K562 (cell line): Measurements from ENCODE around the gene IPO11. TPM values are rescaled to one million over a fixed set of nuclear protein-coding genes. Genes with fewer than 3 reads are reported as not detected.

Experiments
- ATAC-seq: fragments of 200-7000 bp; cut with Tn5 transposase; 3 replicates; pipeline ENCODE4 v1.9.1; 2020; ENCODE audit warnings: moderate library complexity
- BruUV-seq: library from RNA; stranded (reverse); fragments of 400-500 nt; replicated peaks from 2 replicates; lab custom pipeline; 2021; lab: Mats Ljungman, UMichigan
- CTCF ChIA-PET: fragments of 300-600 bp; formaldehyde crosslinking; extraction: SDS; loops from one replicate; lab custom pipeline; 2021; ENCODE audit warnings: low intra/inter-chr PET ratio; lab: Yijun Ruan, JAX
- POLR2A ChIA-PET: fragments of 300-600, 350-650 bp; sonication (Branson Sonifier 250); formaldehyde crosslinking; extraction: SDS; loops from one replicate; lab custom pipeline; 2021; ENCODE audit warnings: antibody characterized with exemption, inconsistent platforms; lab: Yijun Ruan, JAX
- DNase-seq, 4 experiments: peaks; one replicate each; pipeline versions ENCODE4 v3.0.0 to v3.0.0-alpha.2; 2011 to 2018; ENCODE audit warnings: low spot score in 3 of 4, mixed read lengths in 3 of 4; ENCODE audit errors: extremely low read depth in 1 of 4
- FAIRE-seq: peaks from 2 replicates; lab custom pipeline; 2011; peaks lifted over from hg19 to GRCh38; lab: Jason Lieb, UNC
- H2AFZ ChIP-seq: 2 replicates; pipeline ENCODE4 v1.6.0; 2011; ENCODE audit warnings: low read depth, low read length, control low read depth, inconsistent platforms
- H3K27ac ChIP-seq: fragments of 200-600 bp; 3 replicates; pipeline ENCODE4 v1.8.0; 2011; ENCODE audit warnings: low read depth, mild to moderate bottlenecking, control low read depth, inconsistent platforms, low read length, moderate library complexity, mixed read lengths; ENCODE audit errors: extremely low read depth
- H3K27me3 ChIP-seq, 2 experiments: fragments of 300-600 bp in 1 of 2; 2 replicates in 1 of 2; 3 replicates in 1 of 2; pipeline versions ENCODE4 v1.6.0 to v1.8.0; 2011; ENCODE audit warnings: inconsistent platforms in 2 of 2, low read length in 2 of 2, mild to moderate bottlenecking in 1 of 2, mixed read lengths in 1 of 2, moderate library complexity in 1 of 2; ENCODE audit not compliant: control insufficient read depth in 2 of 2, insufficient read depth in 2 of 2
- H3K36me3 ChIP-seq: fragments of 300-600 bp; 3 replicates; pipeline ENCODE4 v1.8.0; 2011; ENCODE audit warnings: mild to moderate bottlenecking, low read length, inconsistent platforms; ENCODE audit not compliant: control insufficient read depth, insufficient read depth
- H3K4me1 ChIP-seq, 2 experiments: fragments of 200-600 bp in 1 of 2; replicated peaks in 1 of 2; 2 replicates in 1 of 2; 3 replicates in 1 of 2; pipeline versions ENCODE4 v1.5.1 to v1.8.0; 2011; ENCODE audit warnings: inconsistent platforms in 2 of 2, low read length in 2 of 2, mild to moderate bottlenecking in 1 of 2, mixed read lengths in 1 of 2, moderate library complexity in 1 of 2; ENCODE audit not compliant: control insufficient read depth in 2 of 2, insufficient read depth in 2 of 2
- H3K4me2 ChIP-seq: 2 replicates; pipeline ENCODE4 v1.6.1; 2011; ENCODE audit warnings: low read length, control low read depth, inconsistent platforms, mixed read lengths; ENCODE audit not compliant: insufficient read depth
- H3K4me3 ChIP-seq: fragments of 200-600 bp; sonication (generic), shearing (Covaris generic); 2 replicates; pipeline ENCODE4 v1.5.1; 2016; ENCODE audit warnings: control low read depth, inconsistent platforms
- H3K79me2 ChIP-seq: fragments of 200-600 bp; 3 replicates; pipeline ENCODE4 v1.8.0; 2011; ENCODE audit warnings: low read length, inconsistent platforms; ENCODE audit not compliant: control insufficient read depth, insufficient read depth
- H3K9ac ChIP-seq, 2 experiments: 2 replicates each; pipeline versions ENCODE4 v1.6.0 to v1.6.1; 2011; ENCODE audit warnings: low read depth in 2 of 2, low read length in 2 of 2, control low read depth in 1 of 2, inconsistent platforms in 1 of 2, mild to moderate bottlenecking in 1 of 2, mixed read lengths in 1 of 2; ENCODE audit not compliant: insufficient read depth in 1 of 2
- H3K9me1 ChIP-seq: one replicate; pipeline ENCODE4 v1.6.0; 2011; ENCODE audit warnings: inconsistent platforms, mild to moderate bottlenecking, low read length, moderate library complexity; ENCODE audit not compliant: control insufficient read depth, insufficient read depth
- H3K9me3 ChIP-seq: replicated peaks from 2 replicates; pipeline ENCODE4 v1.5.1; 2011; ENCODE audit warnings: low read depth, low read length, inconsistent platforms; ENCODE audit not compliant: control insufficient read depth, insufficient read depth
- H4K20me1 ChIP-seq: replicated peaks from 2 replicates; pipeline ENCODE4 v1.6.1; 2011; ENCODE audit warnings: low read length, inconsistent platforms, mixed read lengths; ENCODE audit not compliant: control insufficient read depth, insufficient read depth
- CCNT2 ChIP-seq: IDR thresholded peaks from 2 replicates; pipeline ENCODE4 v1.6.1; 2011; ENCODE audit warnings: borderline replicate concordance, low read depth, mild to moderate bottlenecking, moderate library complexity, mixed read lengths, low read length; ENCODE audit not compliant: insufficient read length; ENCODE audit errors: extremely low read depth
- EP300 ChIP-seq: IDR thresholded peaks from 2 replicates; pipeline ENCODE4 v1.6.1; 2012; ENCODE audit warnings: low read length, improper control_type of control experiment
- ETV5 ChIP-seq: sonication (generic); formaldehyde crosslinking; IDR thresholded peaks from 2 replicates; pipeline ENCODE4 v1.4.0; 2020; ENCODE audit warnings: low read depth, mild to moderate bottlenecking, missing genetic modification reagents
- KAT7 ChIP-seq: sonication (generic); formaldehyde crosslinking; IDR thresholded peaks from 2 replicates; pipeline ENCODE4 v1.8.0; 2022; ENCODE audit warnings: missing genetic modification reagents, mild to moderate bottlenecking, borderline replicate concordance
- KDM5B ChIP-seq: fragments of 200-600 bp; sonication (generic); IDR thresholded peaks from 2 replicates; pipeline ENCODE4 v1.6.1; 2012; ENCODE audit warnings: low read depth, mild to moderate bottlenecking, moderate library complexity, low read length, control low read depth, inconsistent platforms; ENCODE audit not compliant: insufficient replicate concordance
- KLF13 ChIP-seq: fragments of 450-650 bp; IDR thresholded peaks from 2 replicates; pipeline ENCODE4 v1.6.1; 2016; ENCODE audit warnings: missing genetic modification characterization, low read depth, mild to moderate bottlenecking, missing compliant biosample characterization, moderate library complexity, borderline replicate concordance
- MIER1 ChIP-seq: fragments of 450-650 bp; IDR thresholded peaks from 2 replicates; pipeline ENCODE4 v1.6.1; 2016; ENCODE audit warnings: antibody characterized with exemption, mild to moderate bottlenecking, low read depth
- NCOA6 ChIP-seq: fragments of 450-650 bp; IDR thresholded peaks from 2 replicates; pipeline ENCODE4 v1.6.1; 2017; ENCODE audit warnings: mild to moderate bottlenecking
- NR2F6 ChIP-seq: fragments of 450-650 bp; formaldehyde crosslinking; IDR thresholded peaks from 2 replicates; pipeline ENCODE4 v1.4.0; 2020; ENCODE audit warnings: mild to moderate bottlenecking
- SMARCA5 ChIP-seq: fragments of 450-650 bp; IDR thresholded peaks from 2 replicates; pipeline ENCODE4 v1.6.1; 2016
- ZNF717 ChIP-seq: fragments of 250-450 bp; sonication (Bioruptor Pico); IDR thresholded peaks from 2 replicates; pipeline ENCODE4 v1.5.0; 2021
- ZNF79 ChIP-seq: fragments of 250-450 bp; sonication (Bioruptor Pico); IDR thresholded peaks from 2 replicates; pipeline ENCODE4 v1.4.0; 2020; ENCODE audit warnings: low read depth, mild to moderate bottlenecking, moderate library complexity
- WGBS: fragments of 100-300 bp; shearing (Covaris generic); methylation state at CpG from one replicate; pipeline ENCODE4 v1.1.6; 2016; ENCODE audit warnings: low coverage, mixed read lengths; ENCODE audit not compliant: insufficient coverage; ENCODE audit errors: missing lambda C conversion rate; 5-methylcytosine and 5-hydroxymethylcytosine counted together
- in situ Hi-C: fragments of 300-500 bp; cut with MboI; formaldehyde crosslinking; loops from 4 replicates; pipeline ENCODE4 v1.15.0; 2018; ENCODE audit warnings: inconsistent platforms, mixed read lengths
- intact Hi-C: fragments of 100-400 bp; cut with micrococcal nuclease; formaldehyde crosslinking; loops from 2 replicates; pipeline ENCODE4 v1.14.2; 2022
- polyA plus RNA-seq, 8 experiments: library from polyadenylated mRNA; depleted of rRNA in 4 of 8; stranded (reverse) in 5 of 8; unstranded in 3 of 8; fragments of >200 nt; fragmentation: Nextera tagmentation in 2 of 8; fragmentation: Illumina TruSeq in 1 of 8; extraction: Ambion mirVana in 2 of 8; extraction: Trizol in 1 of 8; gene quantifications; 2 replicates each; pipeline versions ENCODE4 v1.2.1 to v1.2.3, GENCODE V29; 2011 to 2014; ENCODE audit warnings: inconsistent platforms in 1 of 8, missing spikeins in 1 of 8
- total RNA-seq, 7 experiments: library from RNA; depleted of rRNA in 6 of 7; stranded (reverse); fragments of >200 nt in 6 of 7; fragmentation: Illumina TruSeq in 2 of 7; extraction: Trizol in 2 of 7; gene quantifications; 2 replicates each; pipeline versions ENCODE4 v1.2.1 to v1.2.3, GENCODE V29; 2011 to 2021; ENCODE audit warnings: low replicate concordance in 1 of 7
- TF ChIP-seq, protein P1 (sequence below): fragments of 450-650 bp; formaldehyde crosslinking; IDR thresholded peaks from 2 replicates; pipeline ENCODE4 v1.4.0; 2022; ENCODE audit warnings: mild to moderate bottlenecking, moderate library complexity
- TF ChIP-seq, protein P2 (sequence below), 2 experiments: fragments of 450-650 bp; conservative IDR thresholded peaks; 2 replicates each; pipeline ENCODE4 v1.6.1; 2017; ENCODE audit warnings: mild to moderate bottlenecking in 2 of 2, moderate library complexity in 2 of 2
- TF ChIP-seq, protein P3 (sequence below): sonication (generic); IDR thresholded peaks from 2 replicates; pipeline ENCODE4 v1.6.1; 2016

The IPO11 gene
- total and polyA plus RNA-seq, 9 of the 15 experiments (the other 6 are each of a cell fraction or from before 2014, with no cell fraction given): 38.7 to 96.0 (median 70.9) TPM

GRCh38 chr5:62496876-62497275 is 84.3 kb downstream of the IPO11 start:
- TF ChIP-seq KAT7 (CRISPR knock-in tag): no peak
- TF ChIP-seq MIER1: no peak
- no peak for TF ChIP-seq CCNT2
- TF ChIP-seq ZNF79 (CRISPR knock-in tag): no peak
- no peak for TF ChIP-seq SMARCA5
- TF ChIP-seq, protein P1, sequence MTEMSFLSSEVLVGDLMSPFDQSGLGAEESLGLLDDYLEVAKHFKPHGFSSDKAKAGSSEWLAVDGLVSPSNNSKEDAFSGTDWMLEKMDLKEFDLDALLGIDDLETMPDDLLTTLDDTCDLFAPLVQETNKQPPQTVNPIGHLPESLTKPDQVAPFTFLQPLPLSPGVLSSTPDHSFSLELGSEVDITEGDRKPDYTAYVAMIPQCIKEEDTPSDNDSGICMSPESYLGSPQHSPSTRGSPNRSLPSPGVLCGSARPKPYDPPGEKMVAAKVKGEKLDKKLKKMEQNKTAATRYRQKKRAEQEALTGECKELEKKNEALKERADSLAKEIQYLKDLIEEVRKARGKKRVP (CRISPR knock-in tag): no peak
- TF ChIP-seq, protein P2, sequence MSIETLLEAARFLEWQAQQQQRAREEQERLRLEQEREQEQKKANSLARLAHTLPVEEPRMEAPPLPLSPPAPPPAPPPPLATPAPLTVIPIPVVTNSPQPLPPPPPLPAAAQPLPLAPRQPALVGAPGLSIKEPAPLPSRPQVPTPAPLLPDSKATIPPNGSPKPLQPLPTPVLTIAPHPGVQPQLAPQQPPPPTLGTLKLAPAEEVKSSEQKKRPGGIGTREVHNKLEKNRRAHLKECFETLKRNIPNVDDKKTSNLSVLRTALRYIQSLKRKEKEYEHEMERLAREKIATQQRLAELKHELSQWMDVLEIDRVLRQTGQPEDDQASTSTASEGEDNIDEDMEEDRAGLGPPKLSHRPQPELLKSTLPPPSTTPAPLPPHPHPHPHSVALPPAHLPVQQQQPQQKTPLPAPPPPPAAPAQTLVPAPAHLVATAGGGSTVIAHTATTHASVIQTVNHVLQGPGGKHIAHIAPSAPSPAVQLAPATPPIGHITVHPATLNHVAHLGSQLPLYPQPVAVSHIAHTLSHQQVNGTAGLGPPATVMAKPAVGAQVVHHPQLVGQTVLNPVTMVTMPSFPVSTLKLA (conservative IDR thresholded peaks at IDR 0.05): no peak
- TF ChIP-seq, protein P3, sequence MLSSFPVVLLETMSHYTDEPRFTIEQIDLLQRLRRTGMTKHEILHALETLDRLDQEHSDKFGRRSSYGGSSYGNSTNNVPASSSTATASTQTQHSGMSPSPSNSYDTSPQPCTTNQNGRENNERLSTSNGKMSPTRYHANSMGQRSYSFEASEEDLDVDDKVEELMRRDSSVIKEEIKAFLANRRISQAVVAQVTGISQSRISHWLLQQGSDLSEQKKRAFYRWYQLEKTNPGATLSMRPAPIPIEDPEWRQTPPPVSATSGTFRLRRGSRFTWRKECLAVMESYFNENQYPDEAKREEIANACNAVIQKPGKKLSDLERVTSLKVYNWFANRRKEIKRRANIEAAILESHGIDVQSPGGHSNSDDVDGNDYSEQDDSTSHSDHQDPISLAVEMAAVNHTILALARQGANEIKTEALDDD: no peak
- no peak for TF ChIP-seq EP300
- no peak for TF ChIP-seq ZNF717 (CRISPR knock-in tag)
- TF ChIP-seq NCOA6: no peak
- no peak for TF ChIP-seq KLF13
- TF ChIP-seq NR2F6 (CRISPR knock-in tag): no peak
- no peak for TF ChIP-seq ETV5 (CRISPR knock-in tag)
- no peak for TF ChIP-seq KDM5B
- TF ChIP-seq, all 486 proteins: peak for 0
- no peaks in the 10 kb centered on the region for H3K4me1 ChIP-seq
- H3K27me3 ChIP-seq: no peaks in the 10 kb centered on the region
- CTCF ChIA-PET: no interaction called here
- POLR2A ChIA-PET: no interaction called here
- no peaks in the 10 kb centered on the region for H4K20me1 ChIP-seq
- 90% methylated on average over 7 of the region's 7 CpGs for WGBS
- H3K79me2 ChIP-seq: 0 out of 3 replicates have a peak, but pooled peaks cover 1% of the 10 kb centered on the region
- ATAC-seq (no peak), FAIRE-seq (no peak), DNase-seq (no peak)
- no peak overlapping the region for H3K27ac ChIP-seq
- BruUV-seq: no TSS peak
- no peaks in the 10 kb centered on the region for H3K9me1 ChIP-seq
- no peak overlapping the region for H2AFZ ChIP-seq
- peaks cover 75% of the 10 kb centered on the region for H3K36me3 ChIP-seq
- H3K4me2 ChIP-seq: no peak overlapping the region
- no peak overlapping the region for H3K4me3 ChIP-seq
- no peak overlapping the region for H3K9ac ChIP-seq
- no peaks in the 10 kb centered on the region for H3K9me3 ChIP-seq
- intact Hi-C loops (no loop called here), in situ Hi-C loops (no loop called here)
